Coronary artery (tissue), 2 donors: ENCODE measurements around the gene XPNPEP2.
"Not testable (repeated sequence)": the region's sequence is repeated elsewhere in the genome, so short reads cannot be mapped to it uniquely, and the experiment has no call there.

Experiments
- DNase-seq: peaks from one replicate; pipeline ENCODE4 v3.0.0-alpha.2; 2017; ENCODE audit warnings: low spot score
- H3K27ac ChIP-seq, 2 donors: fragments of 200-600 bp; sonication (generic); one replicate each; pipeline ENCODE4 v1.5.1; 2016 to 2019
- H3K4me3 ChIP-seq: fragments of 200-600 bp; sonication (generic); 2 replicates; pipeline ENCODE4 v1.5.1; 2016; ENCODE audit warnings: mild to moderate bottlenecking, moderate library complexity
- CTCF ChIP-seq: fragments of 200-600 bp; sonication (generic); IDR thresholded peaks from one replicate; pipeline ENCODE4 v1.5.1; 2019; ENCODE audit warnings: antibody characterized with exemption

XPNPEP2 gene

DNA sequence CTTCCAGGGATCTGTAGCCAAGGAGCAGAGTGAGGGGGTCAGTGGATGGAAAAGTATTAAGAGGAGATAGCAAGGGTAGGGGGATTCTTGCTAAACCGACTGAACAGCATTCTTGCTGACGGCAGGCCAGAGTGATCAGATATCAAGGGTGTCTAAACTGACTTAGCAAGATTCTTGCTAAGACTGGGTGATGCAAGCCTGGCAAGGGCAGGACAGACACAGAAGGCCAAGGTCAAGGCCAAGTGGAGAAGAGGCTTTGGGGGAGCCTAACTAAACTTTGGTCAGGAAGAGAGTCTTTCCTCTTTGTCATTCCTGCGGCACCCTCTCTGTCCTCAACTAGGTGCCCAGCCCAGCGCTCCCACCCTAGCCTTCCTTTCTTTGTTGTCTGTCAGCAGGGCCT, 799 bp downstream of the XPNPEP2 start:
- no peak overlapping the region for H3K27ac ChIP-seq
- no peak for DNase-seq
- no peak overlapping the region for H3K4me3 ChIP-seq
- no peak for TF ChIP-seq CTCF

DNA sequence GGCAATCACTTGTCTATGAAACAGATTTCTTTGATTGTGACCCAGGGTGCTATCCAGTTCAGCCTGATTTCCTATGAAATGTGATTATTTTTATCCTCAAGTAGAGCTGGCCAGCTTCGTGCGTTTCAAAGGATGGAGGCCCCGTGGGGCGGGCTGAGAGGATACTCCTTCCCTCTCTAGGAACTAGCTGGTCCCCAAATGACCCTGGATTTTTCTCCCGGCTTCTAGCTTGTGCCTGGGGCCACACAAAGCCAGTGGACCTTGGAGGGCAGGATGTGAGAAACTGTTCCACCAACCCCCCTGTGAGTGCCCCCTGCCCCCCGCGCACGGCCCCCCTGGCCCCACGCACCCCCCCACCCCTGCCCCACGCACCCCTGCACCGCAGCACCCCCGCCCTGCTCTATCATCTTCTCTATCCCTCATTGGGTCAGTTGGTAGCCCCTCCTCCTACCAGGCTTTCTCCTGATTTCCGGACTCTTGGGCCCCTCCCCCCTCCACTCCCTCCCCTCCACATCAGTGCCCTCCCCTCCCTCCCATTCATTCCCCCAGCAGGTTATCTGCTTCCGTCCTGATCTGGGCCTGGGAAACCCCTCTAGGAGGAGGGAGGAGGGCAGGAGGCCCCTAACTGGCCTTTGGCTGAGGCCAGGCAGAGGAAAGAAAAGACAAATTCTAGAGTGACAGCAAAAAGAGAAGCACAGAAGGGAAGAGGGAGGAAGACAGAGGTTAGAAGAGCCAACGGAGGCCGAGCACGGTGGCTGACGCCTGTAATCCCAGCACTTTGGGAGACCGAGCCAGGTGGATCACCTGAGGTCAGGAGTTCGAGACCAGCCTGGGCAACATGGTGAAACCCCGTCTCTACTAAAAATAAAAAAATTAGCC, 3.3 kb downstream of the XPNPEP2 start:
- Histone ChIP-seq H3K4me3 (no peak overlapping the region), H3K27ac (no peak overlapping the region)
- no peak for TF ChIP-seq CTCF
- DNase-seq: no peak

DNA sequence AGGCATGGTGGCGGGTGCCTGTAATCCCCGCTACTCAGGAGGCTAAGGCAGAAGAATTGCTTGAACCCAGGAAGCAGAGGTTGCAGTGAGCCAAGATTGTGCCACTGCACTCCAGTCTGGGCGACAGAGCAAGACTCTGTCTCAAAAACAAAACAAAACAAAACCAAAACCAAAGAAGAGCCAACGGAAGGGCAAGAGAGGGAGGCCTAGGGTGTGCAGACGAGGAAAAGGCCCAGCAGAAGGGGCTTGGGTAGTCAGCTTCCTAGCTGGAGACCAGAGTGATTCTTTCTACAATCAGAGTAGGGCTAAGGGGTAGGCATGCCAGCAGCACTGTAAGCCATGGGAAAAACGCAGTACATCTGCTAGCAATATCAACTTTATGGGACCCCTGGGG, 4.0 kb downstream of the XPNPEP2 start:
- not testable (repeated sequence) for H3K4me3 ChIP-seq, DNase-seq, H3K27ac ChIP-seq

- TF ChIP-seq CTCF: no peak
- DNase-seq: no peak
- H3K4me3 ChIP-seq: no peak overlapping the region
- no peak overlapping the region for H3K27ac ChIP-seq
These were observed 5.0 kb downstream of the XPNPEP2 start for GRCh38 chrX:129743821-129744220.

- no peak for DNase-seq
- H3K27ac ChIP-seq: no peak overlapping the region
- H3K4me3 ChIP-seq: no peak overlapping the region
- TF ChIP-seq CTCF: no peak
These were observed 6.1 kb downstream of the XPNPEP2 start for GRCh38 chrX:129744861-129745321.

DNA sequence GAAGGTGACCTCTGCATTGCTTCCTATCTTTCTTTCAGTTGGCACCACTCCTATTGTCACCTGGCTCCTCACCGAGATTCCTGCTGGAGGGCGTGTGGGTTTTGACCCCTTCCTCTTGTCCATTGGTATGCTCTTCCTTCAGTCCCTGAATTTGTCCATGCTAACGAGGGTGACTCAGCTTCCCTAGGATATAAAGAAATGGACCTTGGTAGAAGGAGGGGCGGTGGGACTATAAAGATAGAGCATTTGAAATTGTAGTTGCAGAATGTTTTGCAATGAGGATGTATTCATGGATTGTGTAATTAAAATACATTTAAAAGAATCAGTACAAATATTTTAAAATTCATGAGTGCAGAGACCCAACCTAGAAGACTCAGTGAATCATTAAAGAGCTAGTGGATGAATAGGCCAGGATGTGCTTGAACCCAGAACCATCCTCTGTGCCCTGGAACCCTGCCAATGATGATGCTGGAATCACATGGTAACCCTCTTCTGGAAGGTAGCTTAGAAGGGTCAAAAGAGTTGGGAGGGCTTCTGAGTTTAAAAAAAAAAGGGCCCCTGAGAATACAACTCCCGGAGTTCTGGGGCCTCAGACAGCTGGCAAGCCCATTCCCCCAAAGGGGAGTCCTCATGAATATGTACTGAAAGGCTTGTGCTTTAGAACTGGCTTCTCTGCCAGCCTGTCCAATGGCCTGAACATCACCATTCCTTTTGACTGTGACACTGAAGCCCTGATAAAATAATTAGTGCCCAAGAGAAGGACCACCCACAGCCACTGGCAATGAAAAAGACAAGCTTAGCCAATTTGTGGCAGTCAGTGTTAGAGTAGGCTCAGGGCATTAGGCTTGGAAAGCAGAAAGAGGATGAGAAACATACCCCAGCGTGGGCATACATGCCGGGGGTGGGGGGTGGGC, 8.0 kb downstream of the XPNPEP2 start:
- DNase-seq: no peak
- no peak overlapping the region for H3K4me3 ChIP-seq
- no peak for TF ChIP-seq CTCF
- no peak overlapping the region for H3K27ac ChIP-seq

DNA sequence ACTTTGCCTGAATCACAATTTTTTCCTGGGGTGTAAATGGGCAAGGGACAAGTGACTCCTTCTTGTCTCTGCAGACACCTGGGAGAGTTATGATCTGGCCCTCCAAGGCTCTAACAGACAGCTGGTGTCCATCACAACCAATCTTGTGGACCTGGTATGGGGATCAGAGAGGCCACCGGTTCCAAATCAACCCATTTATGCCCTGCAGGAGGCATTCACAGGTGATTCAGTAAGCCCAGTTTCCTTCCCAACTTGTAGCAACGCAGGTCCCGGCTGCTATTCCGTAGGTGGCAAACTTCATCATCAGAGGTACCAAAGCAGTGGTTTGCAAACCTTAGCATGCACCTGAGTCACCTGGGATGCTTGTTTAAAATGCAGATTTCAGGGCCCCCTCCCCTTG, 8.8 kb downstream of the XPNPEP2 start:
- TF ChIP-seq CTCF: no peak
- no peak overlapping the region for H3K27ac ChIP-seq
- no peak overlapping the region for H3K4me3 ChIP-seq
- no peak for DNase-seq
